Measurements from ENCODE around the gene SLC24A4.

- TF ChIP-seq KLF10 (tag by site-specific recombination; IDR thresholded peaks at IDR 0.05) (no peak), CTCF (tag by site-specific recombination; IDR thresholded peaks at IDR 0.05) (no peak), ZBTB20 (tag by site-specific recombination; IDR thresholded peaks at IDR 0.05) (no peak), REST (tag by site-specific recombination; IDR thresholded peaks at IDR 0.05) (no peak), ZSCAN5A (tag by site-specific recombination; IDR thresholded peaks at IDR 0.05) (no peak), HOXC10 (CRISPR knock-in tag; IDR thresholded peaks at IDR 0.05) (no peak), ZSCAN18 (tag by site-specific recombination; IDR thresholded peaks at IDR 0.05) (no peak), ZBTB7A (tag by site-specific recombination; IDR thresholded peaks at IDR 0.05; ENCODE audit: low read depth) (no peak)
- TF ChIP-seq, protein P1, sequence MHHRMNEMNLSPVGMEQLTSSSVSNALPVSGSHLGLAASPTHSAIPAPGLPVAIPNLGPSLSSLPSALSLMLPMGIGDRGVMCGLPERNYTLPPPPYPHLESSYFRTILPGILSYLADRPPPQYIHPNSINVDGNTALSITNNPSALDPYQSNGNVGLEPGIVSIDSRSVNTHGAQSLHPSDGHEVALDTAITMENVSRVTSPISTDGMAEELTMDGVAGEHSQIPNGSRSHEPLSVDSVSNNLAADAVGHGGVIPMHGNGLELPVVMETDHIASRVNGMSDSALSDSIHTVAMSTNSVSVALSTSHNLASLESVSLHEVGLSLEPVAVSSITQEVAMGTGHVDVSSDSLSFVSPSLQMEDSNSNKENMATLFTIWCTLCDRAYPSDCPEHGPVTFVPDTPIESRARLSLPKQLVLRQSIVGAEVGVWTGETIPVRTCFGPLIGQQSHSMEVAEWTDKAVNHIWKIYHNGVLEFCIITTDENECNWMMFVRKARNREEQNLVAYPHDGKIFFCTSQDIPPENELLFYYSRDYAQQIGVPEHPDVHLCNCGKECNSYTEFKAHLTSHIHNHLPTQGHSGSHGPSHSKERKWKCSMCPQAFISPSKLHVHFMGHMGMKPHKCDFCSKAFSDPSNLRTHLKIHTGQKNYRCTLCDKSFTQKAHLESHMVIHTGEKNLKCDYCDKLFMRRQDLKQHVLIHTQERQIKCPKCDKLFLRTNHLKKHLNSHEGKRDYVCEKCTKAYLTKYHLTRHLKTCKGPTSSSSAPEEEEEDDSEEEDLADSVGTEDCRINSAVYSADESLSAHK (tag by site-specific recombination; IDR thresholded peaks at IDR 0.05), result no peak
Measured at GRCh38 chr14:92449404-92450181, 126.6 kb downstream of the SLC24A4 start.

Measured in HEK293 (cell line).